ENCODE results near the gene MDH1.

The MDH1 gene

GRCh38 chr2:63639344-63639743, 50.6 kb downstream of the MDH1 start:
- no peak for DNase-seq

DNA sequence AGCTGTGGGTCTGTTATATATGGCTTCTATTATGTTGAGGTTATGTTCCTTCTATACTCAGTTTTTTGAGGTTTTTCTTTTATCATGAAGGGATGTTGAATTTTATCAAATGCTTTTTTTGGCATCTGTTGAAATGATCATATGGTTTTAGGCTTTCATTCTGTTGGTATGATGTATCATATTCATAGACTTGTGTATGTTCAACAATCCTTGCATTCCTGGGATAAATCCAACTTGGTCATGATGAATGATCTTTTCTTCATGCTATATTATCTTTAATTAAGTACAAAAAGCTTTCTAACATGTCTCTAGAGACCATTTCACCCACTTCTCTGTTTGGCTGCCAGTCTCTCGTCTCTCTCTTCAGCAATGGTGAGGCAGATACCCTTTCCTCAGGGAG, 54.2 kb downstream of the MDH1 start:
- DNase-seq: peak; percentile 84

GRCh38 chr2:63643486-63643885, 54.7 kb downstream of the MDH1 start:
- DNase-seq: peak; percentile 25

DNA sequence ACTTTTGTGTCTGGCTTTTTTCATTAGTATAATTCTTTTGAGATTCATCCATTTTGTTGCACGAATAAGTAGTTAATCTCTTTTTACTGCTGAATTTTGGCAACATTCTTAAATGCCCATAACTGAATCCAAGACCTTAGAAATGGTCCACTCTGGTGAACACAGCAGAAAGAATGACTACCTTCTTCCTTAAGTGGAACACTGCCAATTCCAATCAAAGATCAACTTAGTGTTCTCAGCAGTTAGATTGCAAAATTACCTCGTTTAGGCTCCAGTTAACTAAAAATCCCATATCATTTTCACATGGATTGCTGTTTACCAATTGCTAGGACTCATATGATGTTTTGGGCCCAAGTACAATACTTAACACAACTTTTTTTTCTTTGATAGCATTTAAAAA, 59.9 kb downstream of the MDH1 start:
- DNase-seq: no peak

DNA sequence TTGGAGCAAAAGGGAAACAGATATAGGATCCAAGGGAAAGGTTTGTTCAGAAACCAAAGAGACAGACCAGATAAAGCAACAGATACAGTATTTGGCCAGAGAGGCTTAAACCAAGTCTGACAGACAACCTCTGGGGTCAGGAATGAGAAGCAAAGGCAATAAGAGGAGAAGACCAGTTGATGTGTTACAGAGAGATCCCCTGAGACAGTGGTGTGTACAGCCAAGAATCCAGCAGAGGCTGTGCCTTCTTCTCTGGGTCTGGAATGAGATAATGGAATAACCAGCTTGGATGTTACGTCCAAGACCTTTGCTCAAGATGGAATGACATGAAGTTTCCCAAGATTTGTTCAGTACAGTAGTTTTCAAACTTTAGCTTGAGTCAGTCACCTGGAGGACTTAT, 61.1 kb downstream of the MDH1 start:
- DNase-seq: no peak

- DNase-seq: no peak
Measured at GRCh38 chr2:63650756-63651155, 62.0 kb downstream of the MDH1 start.

- no peak for DNase-seq
Measured at GRCh38 chr2:63651356-63651755, 62.6 kb downstream of the MDH1 start.

GRCh38 chr2:63651861-63652651, 63.3 kb downstream of the MDH1 start:
- no peak for DNase-seq

DNA sequence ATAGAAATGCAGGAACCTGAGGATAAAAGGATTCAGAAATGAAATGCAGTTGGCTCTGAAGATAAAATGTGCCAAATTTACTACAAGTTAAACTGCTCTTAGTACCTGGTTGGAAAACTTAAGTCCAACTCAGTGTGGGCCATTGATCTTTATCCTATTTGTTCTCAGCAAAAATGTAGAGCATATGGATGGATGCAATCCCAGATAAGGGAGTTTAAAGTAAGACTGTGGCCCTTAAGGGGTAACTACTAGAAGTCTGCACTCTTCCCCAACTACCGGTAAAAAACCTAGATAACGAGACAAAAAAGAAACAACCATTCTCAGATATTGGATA, 63.9 kb downstream of the MDH1 start:
- no peak for DNase-seq

- DNase-seq: peak; percentile 46
Measured at GRCh38 chr2:63654959-63655358, 66.2 kb downstream of the MDH1 start.
